K562 (cell line): ENCODE data around the gene SLC6A4. TPM values are rescaled to one million over a fixed set of nuclear protein-coding genes. Genes with fewer than 3 reads are reported as not detected.

Source experiments
- BRD4 ChIP-seq: fragments of 200-600 bp; sonication (generic); IDR thresholded peaks from 2 replicates; pipeline ENCODE4 v1.6.1; 2017; ENCODE audit warnings: inconsistent platforms
- DIDO1 ChIP-seq: fragments of 450-650 bp; IDR thresholded peaks from 2 replicates; pipeline ENCODE4 v1.6.1; 2016; ENCODE audit warnings: low read depth, missing biosample characterization, missing genetic modification characterization
- FOXM1 ChIP-seq, 2 experiments: fragments of 450-650 bp in 1 of 2; sonication (generic) in 1 of 2; formaldehyde crosslinking in 1 of 2; IDR thresholded peaks; 2 replicates each; pipeline versions ENCODE4 v1.6.1 to v1.9.0; 2017 to 2022; ENCODE audit warnings: low read depth in 2 of 2, mild to moderate bottlenecking in 2 of 2, missing genetic modification reagents in 1 of 2, moderate library complexity in 1 of 2
- HDAC6 ChIP-seq: IDR thresholded peaks from 2 replicates; pipeline ENCODE4 v1.6.1; 2012; ENCODE audit warnings: low read depth, mild to moderate bottlenecking, control low read depth, inconsistent platforms, low read length, moderate library complexity
- RBM39 ChIP-seq: fragments of 200-400 bp; formaldehyde crosslinking; optimal IDR thresholded peaks from 2 replicates; pipeline ENCODE3; 2018; ENCODE audit warnings: low read depth, low read length
- SPI1 ChIP-seq: IDR thresholded peaks from 2 replicates; pipeline ENCODE4 v1.6.1; 2011; ENCODE audit warnings: low read depth, low read length, control low read depth, borderline replicate concordance
- SREBF2 ChIP-seq: sonication (generic); formaldehyde crosslinking; IDR thresholded peaks from 2 replicates; pipeline ENCODE4 v1.4.0; 2020; ENCODE audit warnings: mild to moderate bottlenecking, missing genetic modification reagents
- TOE1 ChIP-seq, 2 experiments: fragments of 450-650 bp in 1 of 2; sonication (generic) in 1 of 2; formaldehyde crosslinking in 1 of 2; IDR thresholded peaks; 2 replicates each; pipeline versions ENCODE4 v1.7.1 to v1.8.0; 2016 to 2022; ENCODE audit warnings: borderline replicate concordance in 2 of 2, mild to moderate bottlenecking in 2 of 2, antibody characterized with exemption in 1 of 2, inconsistent platforms in 1 of 2, low read depth in 1 of 2, missing genetic modification reagents in 1 of 2, moderate library complexity in 1 of 2
- WHSC1 ChIP-seq: IDR thresholded peaks from one replicate; pipeline ENCODE4 v1.6.1; 2012; ENCODE audit warnings: low read length, control low read depth, inconsistent platforms
- polyA plus RNA-seq, 8 experiments: library from polyadenylated mRNA; depleted of rRNA in 4 of 8; stranded (reverse) in 5 of 8; unstranded in 3 of 8; fragments of >200 nt; fragmentation: Nextera tagmentation in 2 of 8; fragmentation: Illumina TruSeq in 1 of 8; extraction: Ambion mirVana in 2 of 8; extraction: Trizol in 1 of 8; gene quantifications; 2 replicates each; pipeline versions ENCODE4 v1.2.1 to v1.2.3, GENCODE V29; 2011 to 2014; ENCODE audit warnings: inconsistent platforms in 1 of 8, missing spikeins in 1 of 8
- total RNA-seq, 7 experiments: library from RNA; depleted of rRNA in 6 of 7; stranded (reverse); fragments of >200 nt in 6 of 7; fragmentation: Illumina TruSeq in 2 of 7; extraction: Trizol in 2 of 7; gene quantifications; 2 replicates each; pipeline versions ENCODE4 v1.2.1 to v1.2.3, GENCODE V29; 2011 to 2021; ENCODE audit warnings: low replicate concordance in 1 of 7
- TF ChIP-seq, protein P1 (sequence below): fragments of 250-450 bp; sonication (Bioruptor Pico); IDR thresholded peaks from 2 replicates; pipeline ENCODE4 v1.4.0; 2020
- TF ChIP-seq, protein P2 (sequence below): sonication (generic); formaldehyde crosslinking; IDR thresholded peaks from 2 replicates; pipeline ENCODE4 v1.8.0; 2023; ENCODE audit warnings: missing genetic modification reagents, mild to moderate bottlenecking, borderline replicate concordance
- TF ChIP-seq, protein P3 (sequence below): fragments of 250-450 bp; sonication (Bioruptor Pico); IDR thresholded peaks from 2 replicates; pipeline ENCODE4 v1.5.0; 2020; ENCODE audit warnings: mild to moderate bottlenecking, borderline replicate concordance

SLC6A4 gene
- total and polyA plus RNA-seq, 9 of the 15 experiments (the other 6 are each of a cell fraction or from before 2014, with no cell fraction given) = 0.05 to 0.09 (median 0.07) TPM; not detected in 6

DNA sequence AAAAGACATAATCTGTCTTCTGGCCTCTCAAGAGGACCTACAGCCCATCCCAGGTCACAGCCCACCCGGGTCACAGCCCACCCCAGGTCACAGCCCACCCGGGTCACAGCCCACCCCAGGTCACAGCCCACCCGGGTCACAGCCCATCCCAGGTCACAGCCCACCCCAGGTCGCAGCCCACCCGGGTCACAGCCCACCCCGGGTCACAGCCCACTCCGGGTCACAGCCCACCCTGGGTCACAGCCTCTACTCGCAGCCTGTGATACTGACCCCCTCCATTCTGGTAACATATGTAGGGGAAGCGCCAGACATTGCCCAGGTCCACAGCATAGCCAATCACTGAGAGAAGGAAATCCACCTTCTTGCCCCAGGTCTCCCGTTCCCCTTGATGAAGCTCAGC, 14.2 kb downstream of the SLC6A4 start (continued):
- TF ChIP-seq, protein P1, sequence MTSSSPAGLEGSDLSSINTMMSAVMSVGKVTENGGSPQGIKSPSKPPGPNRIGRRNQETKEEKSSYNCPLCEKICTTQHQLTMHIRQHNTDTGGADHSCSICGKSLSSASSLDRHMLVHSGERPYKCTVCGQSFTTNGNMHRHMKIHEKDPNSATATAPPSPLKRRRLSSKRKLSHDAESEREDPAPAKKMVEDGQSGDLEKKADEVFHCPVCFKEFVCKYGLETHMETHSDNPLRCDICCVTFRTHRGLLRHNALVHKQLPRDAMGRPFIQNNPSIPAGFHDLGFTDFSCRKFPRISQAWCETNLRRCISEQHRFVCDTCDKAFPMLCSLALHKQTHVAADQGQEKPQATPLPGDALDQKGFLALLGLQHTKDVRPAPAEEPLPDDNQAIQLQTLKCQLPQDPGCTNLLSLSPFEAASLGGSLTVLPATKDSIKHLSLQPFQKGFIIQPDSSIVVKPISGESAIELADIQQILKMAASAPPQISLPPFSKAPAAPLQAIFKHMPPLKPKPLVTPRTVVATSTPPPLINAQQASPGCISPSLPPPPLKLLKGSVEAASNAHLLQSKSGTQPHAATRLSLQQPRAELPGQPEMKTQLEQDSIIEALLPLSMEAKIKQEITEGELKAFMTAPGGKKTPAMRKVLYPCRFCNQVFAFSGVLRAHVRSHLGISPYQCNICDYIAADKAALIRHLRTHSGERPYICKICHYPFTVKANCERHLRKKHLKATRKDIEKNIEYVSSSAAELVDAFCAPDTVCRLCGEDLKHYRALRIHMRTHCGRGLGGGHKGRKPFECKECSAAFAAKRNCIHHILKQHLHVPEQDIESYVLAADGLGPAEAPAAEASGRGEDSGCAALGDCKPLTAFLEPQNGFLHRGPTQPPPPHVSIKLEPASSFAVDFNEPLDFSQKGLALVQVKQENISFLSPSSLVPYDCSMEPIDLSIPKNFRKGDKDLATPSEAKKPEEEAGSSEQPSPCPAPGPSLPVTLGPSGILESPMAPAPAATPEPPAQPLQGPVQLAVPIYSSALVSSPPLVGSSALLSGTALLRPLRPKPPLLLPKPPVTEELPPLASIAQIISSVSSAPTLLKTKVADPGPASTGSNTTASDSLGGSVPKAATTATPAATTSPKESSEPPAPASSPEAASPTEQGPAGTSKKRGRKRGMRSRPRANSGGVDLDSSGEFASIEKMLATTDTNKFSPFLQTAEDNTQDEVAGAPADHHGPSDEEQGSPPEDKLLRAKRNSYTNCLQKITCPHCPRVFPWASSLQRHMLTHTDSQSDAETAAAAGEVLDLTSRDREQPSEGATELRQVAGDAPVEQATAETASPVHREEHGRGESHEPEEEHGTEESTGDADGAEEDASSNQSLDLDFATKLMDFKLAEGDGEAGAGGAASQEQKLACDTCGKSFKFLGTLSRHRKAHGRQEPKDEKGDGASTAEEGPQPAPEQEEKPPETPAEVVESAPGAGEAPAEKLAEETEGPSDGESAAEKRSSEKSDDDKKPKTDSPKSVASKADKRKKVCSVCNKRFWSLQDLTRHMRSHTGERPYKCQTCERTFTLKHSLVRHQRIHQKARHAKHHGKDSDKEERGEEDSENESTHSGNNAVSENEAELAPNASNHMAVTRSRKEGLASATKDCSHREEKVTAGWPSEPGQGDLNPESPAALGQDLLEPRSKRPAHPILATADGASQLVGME (CRISPR knock-in tag) = no peak
- no peak for TF ChIP-seq WHSC1
- no peak for TF ChIP-seq TOE1 (IDR thresholded peaks at IDR 0.05; ENCODE audit: borderline replicate concordance)
- no peak for TF ChIP-seq TOE1 (CRISPR knock-in tag; IDR thresholded peaks at IDR 0.05; ENCODE audit: borderline replicate concordance, low read depth)
- no peak for TF ChIP-seq SPI1
- TF ChIP-seq DIDO1 (tag) = no peak
- TF ChIP-seq SREBF2 = no peak
- TF ChIP-seq RBM39 = no peak
- TF ChIP-seq, protein P2, sequence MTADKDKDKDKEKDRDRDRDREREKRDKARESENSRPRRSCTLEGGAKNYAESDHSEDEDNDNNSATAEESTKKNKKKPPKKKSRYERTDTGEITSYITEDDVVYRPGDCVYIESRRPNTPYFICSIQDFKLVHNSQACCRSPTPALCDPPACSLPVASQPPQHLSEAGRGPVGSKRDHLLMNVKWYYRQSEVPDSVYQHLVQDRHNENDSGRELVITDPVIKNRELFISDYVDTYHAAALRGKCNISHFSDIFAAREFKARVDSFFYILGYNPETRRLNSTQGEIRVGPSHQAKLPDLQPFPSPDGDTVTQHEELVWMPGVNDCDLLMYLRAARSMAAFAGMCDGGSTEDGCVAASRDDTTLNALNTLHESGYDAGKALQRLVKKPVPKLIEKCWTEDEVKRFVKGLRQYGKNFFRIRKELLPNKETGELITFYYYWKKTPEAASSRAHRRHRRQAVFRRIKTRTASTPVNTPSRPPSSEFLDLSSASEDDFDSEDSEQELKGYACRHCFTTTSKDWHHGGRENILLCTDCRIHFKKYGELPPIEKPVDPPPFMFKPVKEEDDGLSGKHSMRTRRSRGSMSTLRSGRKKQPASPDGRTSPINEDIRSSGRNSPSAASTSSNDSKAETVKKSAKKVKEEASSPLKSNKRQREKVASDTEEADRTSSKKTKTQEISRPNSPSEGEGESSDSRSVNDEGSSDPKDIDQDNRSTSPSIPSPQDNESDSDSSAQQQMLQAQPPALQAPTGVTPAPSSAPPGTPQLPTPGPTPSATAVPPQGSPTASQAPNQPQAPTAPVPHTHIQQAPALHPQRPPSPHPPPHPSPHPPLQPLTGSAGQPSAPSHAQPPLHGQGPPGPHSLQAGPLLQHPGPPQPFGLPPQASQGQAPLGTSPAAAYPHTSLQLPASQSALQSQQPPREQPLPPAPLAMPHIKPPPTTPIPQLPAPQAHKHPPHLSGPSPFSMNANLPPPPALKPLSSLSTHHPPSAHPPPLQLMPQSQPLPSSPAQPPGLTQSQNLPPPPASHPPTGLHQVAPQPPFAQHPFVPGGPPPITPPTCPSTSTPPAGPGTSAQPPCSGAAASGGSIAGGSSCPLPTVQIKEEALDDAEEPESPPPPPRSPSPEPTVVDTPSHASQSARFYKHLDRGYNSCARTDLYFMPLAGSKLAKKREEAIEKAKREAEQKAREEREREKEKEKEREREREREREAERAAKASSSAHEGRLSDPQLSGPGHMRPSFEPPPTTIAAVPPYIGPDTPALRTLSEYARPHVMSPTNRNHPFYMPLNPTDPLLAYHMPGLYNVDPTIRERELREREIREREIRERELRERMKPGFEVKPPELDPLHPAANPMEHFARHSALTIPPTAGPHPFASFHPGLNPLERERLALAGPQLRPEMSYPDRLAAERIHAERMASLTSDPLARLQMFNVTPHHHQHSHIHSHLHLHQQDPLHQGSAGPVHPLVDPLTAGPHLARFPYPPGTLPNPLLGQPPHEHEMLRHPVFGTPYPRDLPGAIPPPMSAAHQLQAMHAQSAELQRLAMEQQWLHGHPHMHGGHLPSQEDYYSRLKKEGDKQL (CRISPR knock-in tag) = no peak
- TF ChIP-seq BRD4 = no peak
- TF ChIP-seq, protein P3, sequence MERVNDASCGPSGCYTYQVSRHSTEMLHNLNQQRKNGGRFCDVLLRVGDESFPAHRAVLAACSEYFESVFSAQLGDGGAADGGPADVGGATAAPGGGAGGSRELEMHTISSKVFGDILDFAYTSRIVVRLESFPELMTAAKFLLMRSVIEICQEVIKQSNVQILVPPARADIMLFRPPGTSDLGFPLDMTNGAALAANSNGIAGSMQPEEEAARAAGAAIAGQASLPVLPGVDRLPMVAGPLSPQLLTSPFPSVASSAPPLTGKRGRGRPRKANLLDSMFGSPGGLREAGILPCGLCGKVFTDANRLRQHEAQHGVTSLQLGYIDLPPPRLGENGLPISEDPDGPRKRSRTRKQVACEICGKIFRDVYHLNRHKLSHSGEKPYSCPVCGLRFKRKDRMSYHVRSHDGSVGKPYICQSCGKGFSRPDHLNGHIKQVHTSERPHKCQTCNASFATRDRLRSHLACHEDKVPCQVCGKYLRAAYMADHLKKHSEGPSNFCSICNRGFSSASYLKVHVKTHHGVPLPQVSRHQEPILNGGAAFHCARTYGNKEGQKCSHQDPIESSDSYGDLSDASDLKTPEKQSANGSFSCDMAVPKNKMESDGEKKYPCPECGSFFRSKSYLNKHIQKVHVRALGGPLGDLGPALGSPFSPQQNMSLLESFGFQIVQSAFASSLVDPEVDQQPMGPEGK (CRISPR knock-in tag) = no peak
- no peak for TF ChIP-seq HDAC6
- no peak for TF ChIP-seq FOXM1 (IDR thresholded peaks at IDR 0.05; ENCODE audit: low read depth)
- TF ChIP-seq FOXM1 (CRISPR knock-in tag; IDR thresholded peaks at IDR 0.05; ENCODE audit: low read depth) = no peak
